A673 (cell line): ENCODE results near the gene GPNMB. TPM values are rescaled to one million over a fixed set of nuclear protein-coding genes. Genes with fewer than 3 reads are reported as not detected.

Experiments used
- BruUV-seq: library from RNA; stranded (reverse); fragments of 400-500 nt; replicated peaks from 2 replicates; lab custom pipeline; 2021; lab: Mats Ljungman, UMichigan
- CTCF ChIA-PET: fragments of 300-600 bp; sonication (Branson Sonifier 250); formaldehyde crosslinking; loops from one replicate; lab custom pipeline; 2022; ENCODE audit warnings: antibody characterized with exemption; lab: Charles Lee
- POLR2A ChIA-PET: fragments of 300-600 bp; sonication (Branson Sonifier 250); formaldehyde crosslinking; loops from one replicate; lab custom pipeline; 2022; ENCODE audit warnings: antibody characterized with exemption; ENCODE audit not compliant: low non-redundant PET; lab: Charles Lee
- DNase-seq: peaks from one replicate; pipeline ENCODE4 v3.0.0-alpha.2; 2015; ENCODE audit warnings: low spot score
- H3K27ac ChIP-seq: fragments of 200-600 bp; sonication (generic); 2 replicates; pipeline ENCODE4 v1.5.1; 2016; ENCODE audit warnings: mixed run types, low read depth, mild to moderate bottlenecking, mixed read lengths, antibody characterized with exemption, low read length; ENCODE audit not compliant: poor library complexity, severe bottlenecking
- H3K27me3 ChIP-seq: fragments of 200-600 bp; sonication (generic); replicated peaks from 2 replicates; pipeline ENCODE4 v1.6.1; 2017; ENCODE audit warnings: mixed run types, low read depth, mild to moderate bottlenecking, mixed read lengths, antibody characterized with exemption, low read length; ENCODE audit not compliant: insufficient read depth, poor library complexity
- H3K36me3 ChIP-seq: fragments of 200-600 bp; sonication (generic); 2 replicates; pipeline ENCODE4 v1.6.1; 2016; ENCODE audit warnings: mixed run types, mild to moderate bottlenecking, mixed read lengths, antibody characterized with exemption, low read length; ENCODE audit not compliant: insufficient read depth, poor library complexity, severe bottlenecking
- H3K4me1 ChIP-seq: fragments of 200-600 bp; sonication (generic); 2 replicates; pipeline ENCODE4 v1.6.1; 2017; ENCODE audit warnings: mixed run types, mild to moderate bottlenecking, mixed read lengths, antibody characterized with exemption, low read length; ENCODE audit not compliant: insufficient read depth, poor library complexity, severe bottlenecking
- H3K4me3 ChIP-seq: fragments of 200-600 bp; sonication (generic); 2 replicates; pipeline ENCODE4 v1.5.1; 2016; ENCODE audit warnings: low read depth, mixed run types, mild to moderate bottlenecking, mixed read lengths, low read length; ENCODE audit not compliant: poor library complexity, severe bottlenecking
- H3K9me3 ChIP-seq: fragments of 200-600 bp; sonication (generic); 2 replicates; pipeline ENCODE4 v1.6.1; 2016; ENCODE audit warnings: mixed run types, low read depth, mild to moderate bottlenecking, mixed read lengths, antibody characterized with exemption, low read length; ENCODE audit not compliant: poor library complexity, severe bottlenecking
- EZH2 ChIP-seq: fragments of 200-600 bp; sonication (generic); IDR thresholded peaks from 2 replicates; pipeline ENCODE4 v1.6.1; 2017; ENCODE audit warnings: borderline replicate concordance, low read depth, mild to moderate bottlenecking, mixed read lengths, antibody characterized with exemption, low read length; ENCODE audit not compliant: poor library complexity, severe bottlenecking
- intact Hi-C: fragments of 100-400 bp; cut with micrococcal nuclease; formaldehyde crosslinking; loops from one replicate; pipeline ENCODE4 v1.10.0; 2022; ENCODE audit not compliant: unreplicated experiment
- total RNA-seq: library from RNA; stranded (reverse); gene quantifications from 2 replicates; pipeline ENCODE4 v1.2.3, GENCODE V29; 2021
- TF ChIP-seq, protein P1 (sequence below): fragments of 300-800, 200-600 bp; sonication (generic); conservative IDR thresholded peaks from 2 replicates; pipeline ENCODE4 v1.5.1; 2017; ENCODE audit warnings: low read depth, mild to moderate bottlenecking, antibody characterized with exemption, low read length, moderate library complexity, mixed read lengths

The GPNMB gene
- total RNA-seq, 1 experiment from 2014 or later: 2.1 TPM

DNA sequence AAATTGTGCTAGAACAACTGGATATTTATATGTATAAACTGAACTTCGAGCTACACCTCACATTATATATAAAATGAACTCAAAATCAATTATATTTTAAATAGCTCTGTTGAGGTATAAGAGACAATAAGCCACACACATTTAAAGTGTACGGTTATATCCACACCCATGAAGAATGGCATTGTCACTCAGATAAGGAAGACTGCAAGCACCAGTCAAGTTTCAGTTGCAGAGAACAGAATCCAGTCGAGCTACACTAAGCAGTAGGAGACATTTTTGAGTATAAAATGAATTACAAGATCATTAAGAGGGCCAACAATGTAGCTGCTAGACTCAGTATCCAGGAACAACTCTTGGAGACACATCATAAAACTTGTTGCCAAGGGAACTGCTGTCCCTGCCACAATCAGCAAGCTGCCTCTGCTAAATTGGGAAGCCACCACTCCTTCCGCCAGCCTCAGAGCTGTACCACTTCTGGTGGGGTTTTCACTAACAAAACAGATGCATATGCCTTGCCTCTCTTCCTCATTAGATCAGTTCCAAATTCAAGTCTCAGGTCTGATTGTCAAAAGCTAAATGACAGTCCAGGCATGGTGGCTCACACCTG, 19.6 kb upstream of the GPNMB start:
- no peak overlapping the region for H3K4me3 ChIP-seq
- no TSS peak for BruUV-seq
- no peak for TF ChIP-seq EZH2
- TF ChIP-seq, protein P1, sequence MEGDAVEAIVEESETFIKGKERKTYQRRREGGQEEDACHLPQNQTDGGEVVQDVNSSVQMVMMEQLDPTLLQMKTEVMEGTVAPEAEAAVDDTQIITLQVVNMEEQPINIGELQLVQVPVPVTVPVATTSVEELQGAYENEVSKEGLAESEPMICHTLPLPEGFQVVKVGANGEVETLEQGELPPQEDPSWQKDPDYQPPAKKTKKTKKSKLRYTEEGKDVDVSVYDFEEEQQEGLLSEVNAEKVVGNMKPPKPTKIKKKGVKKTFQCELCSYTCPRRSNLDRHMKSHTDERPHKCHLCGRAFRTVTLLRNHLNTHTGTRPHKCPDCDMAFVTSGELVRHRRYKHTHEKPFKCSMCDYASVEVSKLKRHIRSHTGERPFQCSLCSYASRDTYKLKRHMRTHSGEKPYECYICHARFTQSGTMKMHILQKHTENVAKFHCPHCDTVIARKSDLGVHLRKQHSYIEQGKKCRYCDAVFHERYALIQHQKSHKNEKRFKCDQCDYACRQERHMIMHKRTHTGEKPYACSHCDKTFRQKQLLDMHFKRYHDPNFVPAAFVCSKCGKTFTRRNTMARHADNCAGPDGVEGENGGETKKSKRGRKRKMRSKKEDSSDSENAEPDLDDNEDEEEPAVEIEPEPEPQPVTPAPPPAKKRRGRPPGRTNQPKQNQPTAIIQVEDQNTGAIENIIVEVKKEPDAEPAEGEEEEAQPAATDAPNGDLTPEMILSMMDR: no peak

DNA sequence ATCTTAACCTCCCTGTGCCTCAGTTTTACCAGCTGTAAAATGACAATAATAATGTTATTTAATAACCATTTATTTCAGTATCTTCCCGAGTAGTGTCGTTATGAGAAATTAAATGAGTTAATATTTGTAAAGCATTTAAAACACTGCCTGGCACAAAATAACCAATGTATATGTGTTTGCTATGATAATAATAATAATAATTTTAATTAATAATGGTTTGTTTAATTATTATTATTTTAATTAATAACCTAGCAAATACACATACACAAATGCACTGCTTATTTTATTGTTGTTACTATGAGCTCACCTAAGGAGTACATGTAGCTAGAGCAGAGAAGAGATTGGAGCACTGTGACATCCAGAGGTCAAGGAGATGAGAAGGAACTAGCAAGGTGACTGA, 18.2 kb upstream of the GPNMB start:
- ChIA-PET POLR2A (no interaction called here), CTCF (no interaction called here)
- BruUV-seq: no TSS peak
- H3K9me3 ChIP-seq: no peaks in the 10 kb centered on the region
- no peaks in the 10 kb centered on the region for H3K27me3 ChIP-seq
- DNase-seq: no peak
- intact Hi-C loops: no loop called here
- no peaks in the 10 kb centered on the region for H3K4me1 ChIP-seq
- H3K27ac ChIP-seq: no peak overlapping the region
- no peak for TF ChIP-seq EZH2
- TF ChIP-seq, protein P1: no peak
- H3K36me3 ChIP-seq: no peaks in the 10 kb centered on the region
- no peak overlapping the region for H3K4me3 ChIP-seq

More for the DNA sequence above, 19.6 kb upstream of the GPNMB start:
- ChIA-PET CTCF (no interaction called here), POLR2A (no interaction called here)
- Histone ChIP-seq H3K27me3 (no peaks in the 10 kb centered on the region), H3K36me3 (no peaks in the 10 kb centered on the region), H3K27ac (no peak overlapping the region), H3K9me3 (no peaks in the 10 kb centered on the region), H3K4me1 (no peaks in the 10 kb centered on the region)
- intact Hi-C loops: no loop called here
- no peak for DNase-seq

DNA sequence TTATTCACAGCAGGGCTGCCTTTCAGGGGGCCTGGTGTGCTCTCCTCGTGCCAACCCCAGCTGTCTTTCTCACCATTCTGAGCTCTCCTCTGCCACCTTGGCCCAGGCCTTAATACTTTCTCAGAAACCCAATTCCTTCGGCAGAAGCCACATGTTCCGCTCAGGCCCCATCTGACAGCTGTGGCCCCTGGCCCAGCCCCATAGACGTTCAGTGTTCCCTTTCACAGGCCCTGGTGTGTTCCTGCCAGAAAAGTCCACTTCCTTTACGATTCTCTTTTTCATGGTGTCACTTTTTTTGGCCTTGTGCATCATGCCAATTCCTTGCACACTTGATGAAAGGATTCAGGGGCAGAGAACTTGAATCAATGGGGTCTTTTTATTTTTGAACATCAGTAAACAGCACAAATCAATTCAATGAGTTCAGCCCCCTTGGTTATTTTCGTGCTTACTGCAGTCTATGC, 15.9 kb upstream of the GPNMB start:
- Histone ChIP-seq H3K27ac (no peak overlapping the region), H3K27me3 (no peaks in the 10 kb centered on the region), H3K4me1 (no peaks in the 10 kb centered on the region), H3K9me3 (no peaks in the 10 kb centered on the region), H3K36me3 (no peaks in the 10 kb centered on the region), H3K4me3 (no peak overlapping the region)
- no peak for DNase-seq
- intact Hi-C loops: no loop called here
- no TSS peak for BruUV-seq
- no peak for TF ChIP-seq EZH2
- TF ChIP-seq, protein P1: no peak
- ChIA-PET POLR2A (no interaction called here), CTCF (no interaction called here)
